ENCODE measurements around the gene RARG.

RARG gene

DNA sequence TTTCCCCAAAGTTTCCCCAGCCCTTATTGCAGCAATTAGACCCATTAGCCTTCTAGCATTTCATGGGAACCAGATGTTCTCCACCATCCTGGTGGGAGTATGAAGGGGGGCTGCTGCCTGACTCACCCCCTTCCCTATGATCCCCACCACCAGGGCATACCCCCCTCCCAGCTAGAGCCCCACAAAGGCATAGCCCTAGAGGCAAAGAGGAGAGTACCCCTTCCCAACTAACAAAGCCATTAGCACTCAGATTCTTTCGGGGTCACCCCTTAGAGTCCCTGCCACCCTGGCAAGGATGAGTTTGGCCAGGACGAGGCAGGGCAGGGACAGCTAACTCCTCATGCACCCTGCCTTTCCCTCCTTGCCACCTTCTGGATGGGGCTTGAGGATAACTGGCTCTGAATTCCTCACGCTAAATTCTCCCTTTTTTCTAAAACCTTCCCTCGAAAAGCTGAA is 9.2 kb downstream of the RARG start:
- no peak for DNase-seq

GRCh38 chr12:53222170-53222721 is 9.8 kb downstream of the RARG start:
- DNase-seq, result no peak

DNA sequence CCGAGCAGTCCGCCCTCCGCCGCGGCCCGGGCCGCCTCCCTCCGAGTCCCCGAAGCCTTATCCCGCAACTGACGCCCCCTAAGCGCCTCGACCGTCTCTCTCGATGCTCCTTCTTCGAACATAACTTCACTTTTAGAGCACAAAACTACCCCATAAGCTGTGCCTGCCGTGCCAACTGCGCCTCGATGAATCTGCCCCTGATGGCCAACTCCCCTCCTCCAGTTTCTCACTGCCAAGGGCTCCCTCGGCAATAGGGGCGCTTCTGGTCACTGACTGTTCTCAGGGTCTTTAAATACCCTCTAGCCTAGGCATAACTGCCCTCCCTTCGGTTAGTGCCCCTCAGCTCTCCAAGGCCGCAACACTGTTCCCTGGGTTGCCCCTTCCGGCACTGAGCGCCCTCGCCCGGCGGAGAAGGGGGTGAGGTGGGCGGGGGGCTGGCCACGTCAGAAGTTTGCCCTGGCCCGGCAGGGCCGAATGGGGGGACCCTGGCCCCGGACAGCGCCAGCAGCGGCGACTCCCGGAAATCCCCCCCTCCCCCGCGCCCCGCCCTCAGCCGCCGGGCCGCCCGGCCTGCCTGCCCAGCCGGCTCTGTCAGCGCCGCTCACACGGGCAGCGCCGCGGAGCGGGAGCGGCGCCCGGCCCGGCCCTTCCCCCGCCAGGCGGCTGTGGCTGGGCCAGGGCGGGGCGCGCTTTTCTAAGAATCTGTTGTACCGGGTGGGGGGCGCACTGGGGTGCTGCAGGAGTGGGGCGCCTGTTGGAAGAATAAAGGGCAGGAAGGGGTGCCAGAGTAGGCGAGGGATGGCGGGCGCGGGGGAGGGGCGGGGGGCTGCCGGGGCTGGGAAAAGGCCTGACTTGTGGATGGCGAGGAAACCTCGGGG is 10.6 kb downstream of the RARG start:
- peak; percentile 49 for DNase-seq

- peak; percentile 91 for DNase-seq
These were observed 11.3 kb downstream of the RARG start for GRCh38 chr12:53220694-53221202.

- peak; percentile 43 for DNase-seq
These were observed 11.9 kb downstream of the RARG start for GRCh38 chr12:53219956-53220693.

GRCh38 chr12:53219292-53219955 is 12.6 kb downstream of the RARG start:
- no peak for DNase-seq

DNA sequence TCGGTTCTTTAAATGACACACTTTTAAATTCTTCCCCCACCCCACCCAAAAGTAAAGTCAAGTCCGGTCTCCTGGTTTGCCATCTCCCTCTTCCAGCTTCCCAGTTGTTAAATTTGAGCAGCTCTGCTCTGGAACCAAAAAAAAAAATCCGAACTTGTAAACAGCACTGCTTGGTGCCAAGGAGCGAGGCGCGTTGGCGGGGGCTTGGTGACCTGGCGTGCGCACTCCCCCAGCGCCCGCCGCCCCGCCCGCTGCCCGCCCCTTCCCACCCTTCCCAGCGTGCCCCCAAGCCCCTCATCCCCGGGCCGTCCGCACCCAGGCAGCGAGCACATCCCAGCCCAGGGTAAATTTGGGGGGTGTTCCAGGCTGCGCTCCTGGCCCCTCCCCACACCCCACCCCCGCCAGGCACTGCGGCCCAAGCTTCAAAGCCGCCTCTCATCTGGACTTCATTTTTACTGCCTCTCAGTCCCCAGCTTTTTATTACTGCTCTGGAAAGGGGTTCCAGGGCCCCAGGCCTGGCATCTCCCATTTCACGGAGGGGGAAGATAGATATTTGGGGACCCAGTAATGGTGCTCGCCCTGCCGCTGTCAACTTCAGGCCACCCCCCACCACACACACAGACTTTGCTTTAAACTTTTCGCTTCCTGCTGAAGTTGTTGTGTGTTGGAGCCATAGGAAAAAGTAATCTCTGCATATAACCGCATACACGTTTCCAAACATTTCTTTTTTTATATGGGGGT is 13.3 kb downstream of the RARG start:
- no peak for DNase-seq

- no peak for DNase-seq
These were observed 14.1 kb downstream of the RARG start for GRCh38 chr12:53217931-53218307.

DNA sequence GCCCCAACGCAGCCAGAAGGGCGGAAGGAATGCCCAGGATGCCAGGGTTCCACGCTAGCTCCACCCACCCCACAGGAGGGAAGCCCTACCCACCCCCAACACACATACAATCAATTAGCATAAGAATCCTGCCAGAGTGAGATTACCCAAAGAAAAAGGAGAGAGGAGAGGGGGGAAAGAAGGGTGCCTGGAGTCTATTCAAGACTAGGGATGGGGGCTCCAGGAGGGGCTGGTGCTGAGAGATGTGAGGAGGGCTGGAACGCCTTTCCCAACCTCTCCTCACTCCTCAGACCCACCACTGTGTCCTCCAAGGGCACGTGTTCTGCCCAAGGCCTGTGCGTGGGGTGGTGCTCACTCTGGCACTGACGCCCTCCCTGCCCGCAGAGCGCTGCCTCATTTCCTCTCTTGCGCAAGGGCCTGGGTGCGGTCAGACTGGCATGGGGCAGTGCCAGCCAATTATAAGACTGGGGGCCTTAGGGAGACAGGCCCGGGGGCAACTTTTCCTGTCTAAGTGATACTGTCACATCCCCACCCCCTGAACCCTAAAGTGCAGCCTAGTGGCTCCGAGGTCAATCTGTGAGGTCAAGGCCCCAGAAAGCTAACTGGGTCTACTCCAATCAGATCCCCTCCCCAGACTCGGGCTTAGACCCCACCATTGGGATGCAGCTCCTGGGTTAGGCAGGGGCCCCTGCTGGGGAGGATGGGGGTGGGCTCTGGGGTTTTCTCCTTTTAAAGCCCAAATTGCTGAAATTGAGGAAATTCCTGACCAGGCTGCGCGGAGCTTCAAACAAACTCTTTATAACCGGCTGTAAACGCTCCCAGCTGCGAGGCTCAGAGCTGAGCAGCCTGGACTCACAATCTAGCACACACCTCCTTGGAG is 14.7 kb downstream of the RARG start:
- DNase-seq, result no peak

- no peak for DNase-seq
These were observed 16.5 kb downstream of the RARG start for GRCh38 chr12:53215497-53215896.

GRCh38 chr12:53214687-53215455 is 17.1 kb downstream of the RARG start:
- DNase-seq, result no peak

DNA sequence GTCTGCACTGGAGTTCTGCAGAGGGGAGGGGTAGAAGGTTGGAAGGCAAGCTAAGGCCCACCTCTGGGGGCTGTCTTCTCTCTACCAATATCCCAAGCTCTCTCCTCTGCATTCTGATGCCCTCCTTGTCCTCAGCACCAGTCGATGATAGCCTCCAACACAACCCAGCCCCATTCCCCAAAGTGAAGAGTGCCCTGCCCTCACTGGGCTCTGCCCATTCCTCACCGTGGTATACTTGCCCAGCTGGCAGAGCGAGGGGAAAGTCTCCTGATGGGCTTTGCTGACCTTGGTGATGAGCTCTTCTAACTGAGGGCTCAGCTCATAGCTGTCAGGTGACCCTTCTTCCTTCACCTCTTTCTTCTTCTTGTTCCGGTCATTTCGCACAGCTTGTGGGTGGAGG is 17.8 kb downstream of the RARG start:
- DNase-seq, result no peak

GRCh38 chr12:53213348-53213747 is 18.7 kb downstream of the RARG start:
- peak; percentile 70 for DNase-seq

GRCh38 chr12:53212931-53213330 is 19.1 kb downstream of the RARG start:
- DNase-seq, result no peak

- DNase-seq, result no peak
These were observed 20.3 kb downstream of the RARG start for GRCh38 chr12:53211476-53212381.

- no peak for DNase-seq
These were observed 21.2 kb downstream of the RARG start for GRCh38 chr12:53210843-53211242.

DNA sequence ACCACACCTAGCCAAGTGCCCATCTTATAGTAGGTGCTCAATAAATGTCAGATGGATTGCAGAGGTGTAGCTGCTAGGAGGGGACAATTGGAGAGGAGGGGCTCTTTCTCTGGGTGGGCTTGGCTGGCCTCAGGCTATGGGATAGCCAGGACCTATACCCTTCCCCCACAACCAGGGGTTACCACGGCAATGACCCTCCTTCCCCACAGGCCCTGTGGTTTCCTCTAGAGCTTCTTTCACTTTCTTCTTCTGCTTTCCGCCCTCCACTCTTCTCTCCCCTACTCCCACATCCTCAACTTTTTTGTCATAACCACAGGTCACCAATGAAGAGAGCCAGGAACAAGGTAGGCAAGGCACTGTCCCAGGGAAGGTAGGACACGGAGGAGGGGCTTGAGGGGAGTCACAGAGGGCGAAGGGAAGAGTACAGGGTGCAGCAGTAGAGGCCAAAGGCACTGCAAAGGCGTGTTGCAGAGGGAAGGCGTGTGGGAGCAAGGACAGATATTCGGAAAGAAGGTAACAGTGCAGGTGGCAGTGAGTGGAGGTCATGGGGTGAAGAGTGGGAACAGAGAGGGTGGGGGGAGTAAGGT is 23.0 kb downstream of the RARG start:
- no peak for DNase-seq

- no peak for DNase-seq
These were observed 23.6 kb downstream of the RARG start for GRCh38 chr12:53208435-53208834.

DNA sequence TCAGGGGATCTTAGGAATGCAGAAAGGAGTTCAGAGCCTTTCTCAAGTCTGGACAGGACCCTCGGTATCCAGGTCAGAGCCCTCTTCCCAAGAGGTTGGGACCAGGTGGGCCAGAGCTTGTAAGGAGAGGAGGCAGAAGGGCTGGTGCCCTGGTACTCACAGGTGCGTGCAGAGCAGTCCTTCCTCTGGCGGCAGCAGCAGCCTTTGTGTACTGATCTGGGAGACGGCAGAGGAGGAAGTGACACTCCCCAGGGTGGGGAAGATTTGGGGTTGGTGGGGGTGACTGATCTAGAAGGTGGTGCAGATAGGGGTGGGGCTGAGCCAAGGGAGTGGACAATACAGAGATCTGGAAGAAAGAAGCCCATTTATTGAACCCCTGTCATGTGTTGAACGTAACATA is 25.0 kb downstream of the RARG start, which contains the start of gene ITGB7:
Gene ITGB7 (minus strand): TSS at position 210 of the 400 bp plus-strand sequence. CDS start 6,808 bp downstream, outside the sequence.
- no peak for DNase-seq
